HFFc6 (cell line): Measurements from ENCODE around the gene LAPTM5. TPM values are rescaled to one million over a fixed set of nuclear protein-coding genes. Genes with fewer than 3 reads are reported as not detected.
A peak's percentile ranks its signal among the peaks of the same experiment; 100 is the strongest.

ENCODE experiments used
- DNase-seq: peaks from one replicate; pipeline ENCODE4 v3.0.0-alpha.2; 2018
- H3K27ac Mint-ChIP-seq: 2 replicates; pipeline ENCODE4 v1.8.0; 2020; ENCODE audit warnings: mild to moderate bottlenecking, mixed read lengths
- H3K27me3 Mint-ChIP-seq: 2 replicates; pipeline ENCODE4 v1.8.0; 2021; ENCODE audit warnings: mild to moderate bottlenecking, moderate library complexity, mixed read lengths; ENCODE audit not compliant: insufficient read depth
- H3K36me3 Mint-ChIP-seq: 2 replicates; pipeline ENCODE4 v1.8.0; 2021; ENCODE audit warnings: low read depth, mixed read lengths
- H3K4me1 Mint-ChIP-seq: 2 replicates; pipeline ENCODE4 v1.8.0; 2020; ENCODE audit warnings: low read depth, mixed read lengths
- H3K4me3 Mint-ChIP-seq: 2 replicates; pipeline ENCODE4 v1.8.0; 2020; ENCODE audit warnings: mild to moderate bottlenecking, moderate library complexity, mixed read lengths
- H3K9me3 Mint-ChIP-seq: 2 replicates; pipeline ENCODE4 v1.8.0; 2020; ENCODE audit warnings: mild to moderate bottlenecking, mixed read lengths
- CTCF ChIP-seq: fragments of 200-600 bp; sonication (generic); IDR thresholded peaks from 2 replicates; pipeline ENCODE4 v1.5.0; 2021; ENCODE audit warnings: antibody characterized with exemption, mild to moderate bottlenecking
- total RNA-seq, 6 experiments: library from RNA; stranded (reverse); fragmentation: NEBNext Ultra II Directional; extraction: Animal tissue kit (Norgen Biotek cat#: 25700); gene quantifications; 2 replicates in 1 of 6; 3 replicates in 5 of 6; pipeline ENCODE4 v1.2.3, GENCODE V29; 2021

LAPTM5 gene
- total RNA-seq, 6 experiments from 2014 or later = 0.38 to 0.81 (median 0.63) TPM

- Mint-ChIP-seq H3K9me3 (no peaks in the 10 kb centered on the region), H3K27ac (no peak overlapping the region), H3K4me3 (no peak overlapping the region), H3K4me1 (peaks cover 33% of the 10 kb centered on the region), H3K36me3 (no peaks in the 10 kb centered on the region; the same call in 1 of the 2 replicates), H3K27me3 (peaks cover 14% of the 10 kb centered on the region)
- no peak for DNase-seq
- TF ChIP-seq CTCF = no peak
Observed at GRCh38 chr1:30758121-30758688, 631 bp upstream of the LAPTM5 start.

DNA sequence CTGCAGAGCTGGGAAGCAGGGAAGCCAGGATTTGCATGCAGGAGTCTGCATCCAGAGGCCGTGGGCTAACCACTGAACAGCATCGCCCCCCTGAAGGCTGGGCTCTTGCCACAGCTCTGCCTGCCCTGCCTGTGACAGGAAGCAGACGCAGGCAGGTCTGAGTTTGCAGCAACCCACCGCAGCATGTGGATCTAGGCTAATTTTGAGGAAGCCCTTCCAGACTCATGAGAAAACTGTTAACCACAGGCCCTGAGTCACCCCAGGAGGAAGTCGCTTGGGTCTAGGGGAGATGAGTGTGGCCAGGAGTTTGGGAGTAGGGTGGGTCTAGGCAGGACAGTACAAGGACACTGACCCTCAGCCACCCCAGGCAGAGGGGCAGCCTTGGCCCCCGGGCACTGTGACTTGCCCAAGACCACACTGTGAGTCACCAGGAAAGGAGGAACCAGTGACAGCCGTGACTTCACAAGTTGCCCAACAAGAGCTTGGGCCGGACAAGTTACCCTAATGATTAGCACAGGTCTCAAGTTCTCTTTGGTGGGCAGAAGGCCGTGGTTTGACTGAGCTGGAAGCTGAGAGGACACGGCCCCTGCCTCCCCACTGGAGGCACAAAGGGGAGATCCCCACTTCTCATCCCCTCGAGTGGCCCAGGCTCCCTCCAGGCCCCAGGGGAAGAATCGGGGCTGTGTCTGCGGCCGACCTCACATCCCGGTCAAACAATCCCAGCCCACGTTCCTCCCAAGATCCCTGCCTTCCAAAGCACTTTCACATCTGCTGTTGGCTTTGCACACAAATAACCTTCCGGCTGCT lies 826 bp downstream of the LAPTM5 start:
- Mint-ChIP-seq H3K4me1 (peaks cover 28% of the 10 kb centered on the region), H3K27me3 (peaks cover 20% of the 10 kb centered on the region; the same call in 1 of the 2 replicates), H3K36me3 (no peaks in the 10 kb centered on the region; the same call in 1 of the 2 replicates), H3K9me3 (no peaks in the 10 kb centered on the region), H3K27ac (peak overlapping the region; percentile 94), H3K4me3 (peak overlapping the region; percentile 60)
- peak; percentile 82 for DNase-seq
- no peak for TF ChIP-seq CTCF

DNA sequence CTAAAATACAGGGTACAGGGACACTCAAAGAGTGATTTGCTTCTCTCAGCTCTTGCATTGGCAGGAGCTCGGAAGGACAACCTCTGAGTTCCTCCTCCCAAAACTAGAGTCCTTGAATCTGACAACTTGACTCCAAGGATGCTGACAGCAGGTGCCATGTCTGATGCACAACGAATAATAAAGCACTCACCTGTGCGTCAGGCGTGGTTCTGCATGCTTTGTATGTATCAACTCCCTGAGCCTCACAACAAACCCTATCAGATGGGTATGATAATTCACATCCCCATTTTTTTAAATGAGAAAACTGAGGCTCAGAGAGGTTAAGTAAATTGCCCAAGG lies 1.4 kb downstream of the LAPTM5 start:
- peak overlapping the region; percentile 94; the same call in 1 of the 2 replicates for H3K27ac Mint-ChIP-seq
- TF ChIP-seq CTCF = no peak
- peaks cover 28% of the 10 kb centered on the region for H3K4me1 Mint-ChIP-seq
- peaks cover 20% of the 10 kb centered on the region; the same call in 1 of the 2 replicates for H3K27me3 Mint-ChIP-seq
- no peaks in the 10 kb centered on the region; the same call in 1 of the 2 replicates for H3K36me3 Mint-ChIP-seq
- DNase-seq = no peak
- H3K4me3 Mint-ChIP-seq = no peak overlapping the region; the same call in 1 of the 2 replicates
- H3K9me3 Mint-ChIP-seq = no peaks in the 10 kb centered on the region

DNA sequence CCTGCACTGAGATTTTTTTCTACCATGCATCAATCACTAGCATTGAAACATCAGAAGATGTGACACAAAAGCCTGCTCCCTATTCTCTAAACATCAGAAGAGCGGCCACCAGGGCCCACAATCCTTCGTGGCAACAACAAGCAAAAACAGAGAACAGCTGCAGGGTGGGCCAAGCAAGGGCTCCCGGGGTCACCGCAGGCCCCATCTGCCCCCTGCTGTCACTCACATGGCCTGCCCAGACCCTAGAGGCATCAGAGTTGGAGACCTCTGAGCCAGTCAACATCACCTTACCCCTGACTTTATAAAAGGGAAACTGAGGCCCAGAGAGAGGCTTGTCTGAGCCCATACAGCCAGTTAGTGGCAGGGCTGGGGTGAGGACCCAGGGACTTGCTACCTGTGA lies 1.8 kb downstream of the LAPTM5 start:
- peaks cover 17% of the 10 kb centered on the region; the same call in 1 of the 2 replicates for H3K27me3 Mint-ChIP-seq
- no peaks in the 10 kb centered on the region for H3K9me3 Mint-ChIP-seq
- H3K4me3 Mint-ChIP-seq = no peak overlapping the region
- H3K27ac Mint-ChIP-seq = no peak overlapping the region
- H3K36me3 Mint-ChIP-seq = no peaks in the 10 kb centered on the region; the same call in 1 of the 2 replicates
- no peak for DNase-seq
- H3K4me1 Mint-ChIP-seq = peaks cover 28% of the 10 kb centered on the region
- TF ChIP-seq CTCF = peak; percentile 7; the same call in 1 of the 2 replicates

DNA sequence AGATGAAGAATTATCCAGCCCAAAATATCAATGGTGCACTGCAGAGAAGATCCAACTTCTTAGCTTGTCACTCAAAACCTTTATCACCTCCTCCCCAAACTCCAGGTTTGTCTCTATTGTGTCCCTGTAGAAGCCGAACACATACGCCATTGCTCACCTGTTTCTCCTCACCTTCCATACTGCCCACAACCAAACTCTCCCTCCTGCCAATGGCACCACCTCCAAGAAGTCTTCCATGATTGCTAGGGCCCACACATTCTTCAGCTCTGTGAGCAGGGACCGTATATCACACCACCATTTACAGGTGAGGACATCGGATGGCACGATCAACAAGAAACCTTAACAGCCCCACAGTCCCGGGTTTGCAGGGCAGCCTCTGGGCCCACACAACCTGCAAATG lies 2.2 kb downstream of the LAPTM5 start:
- no peak overlapping the region for H3K4me3 Mint-ChIP-seq
- peaks cover 17% of the 10 kb centered on the region; the same call in 1 of the 2 replicates for H3K27me3 Mint-ChIP-seq
- no peak for DNase-seq
- peaks cover 28% of the 10 kb centered on the region for H3K4me1 Mint-ChIP-seq
- H3K36me3 Mint-ChIP-seq = no peaks in the 10 kb centered on the region; the same call in 1 of the 2 replicates
- H3K27ac Mint-ChIP-seq = no peak overlapping the region
- no peaks in the 10 kb centered on the region for H3K9me3 Mint-ChIP-seq
- no peak for TF ChIP-seq CTCF
